WTC11 (cell line): ENCODE results near the gene WEE1. TPM values are rescaled to one million over a fixed set of nuclear protein-coding genes. Genes with fewer than 3 reads are reported as not detected.

Source experiments
- ATAC-seq: fragments of 200-7000 bp; cut with Tn5 transposase; 2 replicates; pipeline ENCODE4 v1.10.0; 2021; ENCODE audit warnings: mild to moderate bottlenecking, moderate library complexity
- CTCF ChIA-PET: fragments of 300-600 bp; sonication (Branson Sonifier 250); formaldehyde crosslinking; loops from one replicate; lab custom pipeline; 2021; ENCODE audit warnings: antibody characterized with exemption; lab: Charles Lee
- POLR2A ChIA-PET: fragments of 350-600 bp; sonication (Branson Sonifier 250); formaldehyde crosslinking; loops from one replicate; lab custom pipeline; 2021; ENCODE audit warnings: antibody characterized with exemption; lab: Charles Lee
- DNase-seq: peaks from one replicate; pipeline ENCODE4 v3.0.0; 2021; ENCODE audit warnings: low spot score
- H3K27ac Mint-ChIP-seq: 2 replicates; pipeline ENCODE4 v1.8.0; 2021; ENCODE audit warnings: mixed read lengths
- H3K27me3 Mint-ChIP-seq: 2 replicates; pipeline ENCODE4 v1.8.0; 2021; ENCODE audit warnings: low read depth, mild to moderate bottlenecking, moderate library complexity, mixed read lengths
- H3K36me3 Mint-ChIP-seq: 2 replicates; pipeline ENCODE4 v1.8.0; 2021; ENCODE audit warnings: mixed read lengths
- H3K4me1 Mint-ChIP-seq: 2 replicates; pipeline ENCODE4 v1.8.0; 2022; ENCODE audit warnings: mixed read lengths
- H3K4me3 Mint-ChIP-seq: 2 replicates; pipeline ENCODE4 v1.8.0; 2021; ENCODE audit warnings: mild to moderate bottlenecking, moderate library complexity, mixed read lengths
- H3K9me3 Mint-ChIP-seq: 2 replicates; pipeline ENCODE4 v1.8.0; 2021; ENCODE audit warnings: mixed read lengths
- ATF1 ChIP-seq: sonication (generic); formaldehyde crosslinking; IDR thresholded peaks from 2 replicates; pipeline ENCODE4 v1.8.1; 2023; ENCODE audit warnings: mild to moderate bottlenecking, moderate library complexity, missing genetic modification reagents
- E2F1 ChIP-seq: sonication (generic); formaldehyde crosslinking; IDR thresholded peaks from 2 replicates; pipeline ENCODE4 v1.8.0; 2022; ENCODE audit warnings: mild to moderate bottlenecking, missing genetic modification reagents
- ETV6 ChIP-seq: sonication (generic); formaldehyde crosslinking; IDR thresholded peaks from 2 replicates; pipeline ENCODE4 v1.8.1; 2022; ENCODE audit warnings: mild to moderate bottlenecking, missing genetic modification reagents
- FOXJ3 ChIP-seq: sonication (generic); formaldehyde crosslinking; IDR thresholded peaks from 2 replicates; pipeline ENCODE4 v1.9.0; 2021; ENCODE audit warnings: missing genetic modification reagents, mild to moderate bottlenecking, borderline replicate concordance
- GRHL2 ChIP-seq: fragments of 250-450 bp; sonication (Bioruptor Pico); IDR thresholded peaks from 2 replicates; pipeline ENCODE4 v1.8.0; 2022; ENCODE audit warnings: mild to moderate bottlenecking, moderate library complexity; ENCODE audit not compliant: insufficient replicate concordance, severe bottlenecking
- HMGXB4 ChIP-seq: sonication (generic); formaldehyde crosslinking; IDR thresholded peaks from 2 replicates; pipeline ENCODE4 v1.8.1; 2023; ENCODE audit warnings: mild to moderate bottlenecking, moderate library complexity, missing genetic modification reagents
- JUN ChIP-seq: sonication (generic); formaldehyde crosslinking; IDR thresholded peaks from 2 replicates; pipeline ENCODE4 v1.8.0; 2023; ENCODE audit warnings: mild to moderate bottlenecking, missing genetic modification reagents
- NFYB ChIP-seq: sonication (generic); formaldehyde crosslinking; conservative IDR thresholded peaks from 2 replicates; pipeline ENCODE4 v1.8.0; 2022; ENCODE audit warnings: low read depth, missing genetic modification reagents
- PRRX2 ChIP-seq: fragments of 250-450 bp; sonication (Bioruptor Pico); IDR thresholded peaks from 2 replicates; pipeline ENCODE4 v1.8.0; 2021; ENCODE audit warnings: mild to moderate bottlenecking
- SP1 ChIP-seq: sonication (generic); formaldehyde crosslinking; conservative IDR thresholded peaks from 2 replicates; pipeline ENCODE4 v1.8.1; 2022; ENCODE audit warnings: missing genetic modification reagents
- ZBTB21 ChIP-seq: sonication (generic); formaldehyde crosslinking; IDR thresholded peaks from 2 replicates; pipeline ENCODE4 v1.8.1; 2023; ENCODE audit warnings: mild to moderate bottlenecking, missing genetic modification reagents, borderline replicate concordance
- ZMAT4 ChIP-seq: fragments of 250-450 bp; sonication (Bioruptor Pico); IDR thresholded peaks from 2 replicates; pipeline ENCODE4 v1.9.0; 2021; ENCODE audit warnings: mild to moderate bottlenecking
- ZNF138 ChIP-seq: sonication (generic); formaldehyde crosslinking; conservative IDR thresholded peaks from 2 replicates; pipeline ENCODE4 v1.8.1; 2022; ENCODE audit warnings: mild to moderate bottlenecking, moderate library complexity, missing genetic modification reagents
- ZNF317 ChIP-seq: sonication (generic); formaldehyde crosslinking; IDR thresholded peaks from 2 replicates; pipeline ENCODE4 v1.8.1; 2023; ENCODE audit warnings: low read depth, mild to moderate bottlenecking, moderate library complexity, missing genetic modification reagents, borderline replicate concordance
- ZNF671 ChIP-seq: fragments of 250-450 bp; sonication (Bioruptor Pico); IDR thresholded peaks from 2 replicates; pipeline ENCODE4 v1.8.0; 2021; ENCODE audit warnings: mild to moderate bottlenecking
- total RNA-seq: library from RNA; stranded (reverse); gene quantifications from 3 replicates; pipeline ENCODE4 v1.2.3, GENCODE V29; 2021
- TF ChIP-seq, protein P1 (sequence below): fragments of 250-450 bp; sonication (Bioruptor Pico); IDR thresholded peaks from 2 replicates; pipeline ENCODE4 v1.9.0; 2021; ENCODE audit warnings: mild to moderate bottlenecking, borderline replicate concordance
- TF ChIP-seq, protein P2 (sequence below): sonication (generic); formaldehyde crosslinking; IDR thresholded peaks from 2 replicates; pipeline ENCODE4 v1.8.1; 2023; ENCODE audit warnings: mild to moderate bottlenecking, missing genetic modification reagents, moderate library complexity
- TF ChIP-seq, protein P3 (sequence below): sonication (generic); formaldehyde crosslinking; IDR thresholded peaks from 2 replicates; pipeline ENCODE4 v1.8.0; 2023; ENCODE audit warnings: missing genetic modification reagents
- TF ChIP-seq, protein P4 (sequence below): fragments of 250-450 bp; sonication (Bioruptor Pico); IDR thresholded peaks from 2 replicates; pipeline ENCODE4 v1.9.0; 2021; ENCODE audit warnings: moderate library complexity, mild to moderate bottlenecking, inconsistent platforms, borderline replicate concordance
- TF ChIP-seq, protein P5 (sequence below): sonication (generic); formaldehyde crosslinking; IDR thresholded peaks from 2 replicates; pipeline ENCODE4 v1.8.1; 2023; ENCODE audit warnings: mild to moderate bottlenecking, missing genetic modification reagents

WEE1 gene
- total RNA-seq, 1 experiment from 2014 or later, result 109 TPM

GRCh38 chr11:9577556-9577955 is 4.1 kb downstream of the WEE1 start (continued):
- TF ChIP-seq E2F1, result no peak
- no peak; the same call in 1 of the 2 replicates for TF ChIP-seq ZMAT4 (CRISPR knock-in tag)

DNA sequence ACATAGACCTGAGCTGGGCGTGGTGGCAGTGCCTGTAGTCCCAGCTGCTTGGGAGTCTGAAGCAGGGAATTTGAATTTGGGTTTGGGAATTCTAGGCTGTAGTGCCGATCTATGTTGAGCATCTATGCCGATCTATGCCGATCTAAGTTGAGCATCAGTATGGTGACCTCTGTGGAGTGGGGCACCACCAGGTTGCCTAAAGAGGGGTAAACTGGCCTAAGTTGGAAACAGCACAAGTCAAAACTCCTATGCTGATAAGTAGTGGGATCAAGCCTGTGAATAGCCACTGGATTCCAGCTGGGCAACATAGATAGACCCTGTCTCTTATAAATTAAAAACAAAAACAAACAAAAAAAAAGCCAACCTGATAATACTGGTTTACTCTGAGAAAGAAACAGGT is 7.4 kb downstream of the WEE1 start:
- H3K27ac Mint-ChIP-seq, result peak overlapping the region; percentile 44; the same call in 1 of the 2 replicates
- CTCF ChIA-PET, result no interaction called here
- H3K4me1 Mint-ChIP-seq, result peaks cover 32% of the 10 kb centered on the region
- TF ChIP-seq FOXJ3 (CRISPR knock-in tag), result no peak
- TF ChIP-seq NFYB (CRISPR knock-in tag), result no peak
- TF ChIP-seq ZNF317 (CRISPR knock-in tag), result no peak
- TF ChIP-seq, protein P1, sequence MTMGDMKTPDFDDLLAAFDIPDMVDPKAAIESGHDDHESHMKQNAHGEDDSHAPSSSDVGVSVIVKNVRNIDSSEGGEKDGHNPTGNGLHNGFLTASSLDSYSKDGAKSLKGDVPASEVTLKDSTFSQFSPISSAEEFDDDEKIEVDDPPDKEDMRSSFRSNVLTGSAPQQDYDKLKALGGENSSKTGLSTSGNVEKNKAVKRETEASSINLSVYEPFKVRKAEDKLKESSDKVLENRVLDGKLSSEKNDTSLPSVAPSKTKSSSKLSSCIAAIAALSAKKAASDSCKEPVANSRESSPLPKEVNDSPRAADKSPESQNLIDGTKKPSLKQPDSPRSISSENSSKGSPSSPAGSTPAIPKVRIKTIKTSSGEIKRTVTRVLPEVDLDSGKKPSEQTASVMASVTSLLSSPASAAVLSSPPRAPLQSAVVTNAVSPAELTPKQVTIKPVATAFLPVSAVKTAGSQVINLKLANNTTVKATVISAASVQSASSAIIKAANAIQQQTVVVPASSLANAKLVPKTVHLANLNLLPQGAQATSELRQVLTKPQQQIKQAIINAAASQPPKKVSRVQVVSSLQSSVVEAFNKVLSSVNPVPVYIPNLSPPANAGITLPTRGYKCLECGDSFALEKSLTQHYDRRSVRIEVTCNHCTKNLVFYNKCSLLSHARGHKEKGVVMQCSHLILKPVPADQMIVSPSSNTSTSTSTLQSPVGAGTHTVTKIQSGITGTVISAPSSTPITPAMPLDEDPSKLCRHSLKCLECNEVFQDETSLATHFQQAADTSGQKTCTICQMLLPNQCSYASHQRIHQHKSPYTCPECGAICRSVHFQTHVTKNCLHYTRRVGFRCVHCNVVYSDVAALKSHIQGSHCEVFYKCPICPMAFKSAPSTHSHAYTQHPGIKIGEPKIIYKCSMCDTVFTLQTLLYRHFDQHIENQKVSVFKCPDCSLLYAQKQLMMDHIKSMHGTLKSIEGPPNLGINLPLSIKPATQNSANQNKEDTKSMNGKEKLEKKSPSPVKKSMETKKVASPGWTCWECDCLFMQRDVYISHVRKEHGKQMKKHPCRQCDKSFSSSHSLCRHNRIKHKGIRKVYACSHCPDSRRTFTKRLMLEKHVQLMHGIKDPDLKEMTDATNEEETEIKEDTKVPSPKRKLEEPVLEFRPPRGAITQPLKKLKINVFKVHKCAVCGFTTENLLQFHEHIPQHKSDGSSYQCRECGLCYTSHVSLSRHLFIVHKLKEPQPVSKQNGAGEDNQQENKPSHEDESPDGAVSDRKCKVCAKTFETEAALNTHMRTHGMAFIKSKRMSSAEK, result no peak
- no peak for TF ChIP-seq ZNF671 (CRISPR knock-in tag)
- TF ChIP-seq, protein P2, sequence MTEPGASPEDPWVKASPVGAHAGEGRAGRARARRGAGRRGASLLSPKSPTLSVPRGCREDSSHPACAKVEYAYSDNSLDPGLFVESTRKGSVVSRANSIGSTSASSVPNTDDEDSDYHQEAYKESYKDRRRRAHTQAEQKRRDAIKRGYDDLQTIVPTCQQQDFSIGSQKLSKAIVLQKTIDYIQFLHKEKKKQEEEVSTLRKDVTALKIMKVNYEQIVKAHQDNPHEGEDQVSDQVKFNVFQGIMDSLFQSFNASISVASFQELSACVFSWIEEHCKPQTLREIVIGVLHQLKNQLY (CRISPR knock-in tag), result no peak
- TF ChIP-seq SP1 (CRISPR knock-in tag), result no peak
- no peak for TF ChIP-seq ZNF138 (CRISPR knock-in tag)
- no peak for TF ChIP-seq PRRX2
- no peak for TF ChIP-seq HMGXB4 (CRISPR knock-in tag)
- TF ChIP-seq, protein P3, sequence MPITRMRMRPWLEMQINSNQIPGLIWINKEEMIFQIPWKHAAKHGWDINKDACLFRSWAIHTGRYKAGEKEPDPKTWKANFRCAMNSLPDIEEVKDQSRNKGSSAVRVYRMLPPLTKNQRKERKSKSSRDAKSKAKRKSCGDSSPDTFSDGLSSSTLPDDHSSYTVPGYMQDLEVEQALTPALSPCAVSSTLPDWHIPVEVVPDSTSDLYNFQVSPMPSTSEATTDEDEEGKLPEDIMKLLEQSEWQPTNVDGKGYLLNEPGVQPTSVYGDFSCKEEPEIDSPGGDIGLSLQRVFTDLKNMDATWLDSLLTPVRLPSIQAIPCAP, result no peak
- H3K4me3 Mint-ChIP-seq, result no peak overlapping the region
- H3K27me3 Mint-ChIP-seq, result no peaks in the 10 kb centered on the region
- peak; percentile 20; the same call in 1 of the 2 replicates for ATAC-seq
- POLR2A ChIA-PET, result no interaction called here
- H3K9me3 Mint-ChIP-seq, result no peaks in the 10 kb centered on the region
- peaks cover 94% of the 10 kb centered on the region for H3K36me3 Mint-ChIP-seq
- DNase-seq, result no peak

DNA sequence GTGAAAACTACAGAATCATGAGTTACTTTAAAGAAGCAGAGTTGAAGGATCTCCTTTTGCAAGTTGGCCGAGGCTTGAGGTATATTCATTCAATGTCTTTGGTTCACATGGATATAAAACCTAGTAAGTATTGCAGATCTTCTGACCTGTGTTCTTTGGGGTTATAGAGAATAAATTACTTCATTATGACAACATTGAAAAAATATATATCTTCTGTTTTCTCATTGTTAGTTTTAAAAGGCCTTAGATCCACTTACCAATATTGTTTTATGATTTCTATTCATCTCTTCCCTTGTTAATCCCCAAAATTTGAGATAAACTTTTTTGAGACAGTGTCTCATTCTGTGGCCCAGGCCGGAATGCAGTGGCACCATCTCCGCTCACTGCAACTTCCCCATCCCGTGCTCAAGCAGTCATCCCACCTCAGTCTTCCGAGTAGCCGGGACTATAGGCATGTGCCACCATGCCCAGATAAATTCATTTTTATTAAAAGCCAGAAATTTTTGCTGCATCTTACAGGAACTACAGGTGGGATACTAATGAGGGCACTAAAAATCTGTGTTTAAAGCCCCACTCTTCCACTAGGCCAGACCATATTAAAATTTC is 8.2 kb downstream of the WEE1 start:
- Mint-ChIP-seq H3K27me3 (no peaks in the 10 kb centered on the region), H3K4me3 (no peak overlapping the region), H3K9me3 (no peaks in the 10 kb centered on the region), H3K36me3 (peaks cover 94% of the 10 kb centered on the region), H3K27ac (no peak overlapping the region; the same call in 1 of the 2 replicates), H3K4me1 (peaks cover 25% of the 10 kb centered on the region)
- ChIA-PET POLR2A (interaction anchor here (0.7 to 1.1 kb wide), 2 partner anchors 8 to 82 kb away, joined by 3 read pairs; partner anchors contain the start of gene WEE1), CTCF (no interaction called here)
- DNase-seq (no peak), ATAC-seq (no peak)
- TF ChIP-seq GRHL2 (CRISPR knock-in tag) (no peak), ZBTB21 (no peak), ATF1 (CRISPR knock-in tag) (no peak), ETV6 (no peak), JUN (no peak)
- TF ChIP-seq, protein P4, sequence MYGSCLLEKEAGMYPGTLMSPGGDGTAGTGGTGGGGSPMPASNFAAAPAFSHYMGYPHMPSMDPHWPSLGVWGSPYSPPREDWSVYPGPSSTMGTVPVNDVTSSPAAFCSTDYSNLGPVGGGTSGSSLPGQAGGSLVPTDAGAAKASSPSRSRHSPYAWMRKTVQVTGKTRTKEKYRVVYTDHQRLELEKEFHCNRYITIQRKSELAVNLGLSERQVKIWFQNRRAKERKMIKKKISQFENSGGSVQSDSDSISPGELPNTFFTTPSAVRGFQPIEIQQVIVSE (CRISPR knock-in tag), result no peak
- TF ChIP-seq, protein P5, sequence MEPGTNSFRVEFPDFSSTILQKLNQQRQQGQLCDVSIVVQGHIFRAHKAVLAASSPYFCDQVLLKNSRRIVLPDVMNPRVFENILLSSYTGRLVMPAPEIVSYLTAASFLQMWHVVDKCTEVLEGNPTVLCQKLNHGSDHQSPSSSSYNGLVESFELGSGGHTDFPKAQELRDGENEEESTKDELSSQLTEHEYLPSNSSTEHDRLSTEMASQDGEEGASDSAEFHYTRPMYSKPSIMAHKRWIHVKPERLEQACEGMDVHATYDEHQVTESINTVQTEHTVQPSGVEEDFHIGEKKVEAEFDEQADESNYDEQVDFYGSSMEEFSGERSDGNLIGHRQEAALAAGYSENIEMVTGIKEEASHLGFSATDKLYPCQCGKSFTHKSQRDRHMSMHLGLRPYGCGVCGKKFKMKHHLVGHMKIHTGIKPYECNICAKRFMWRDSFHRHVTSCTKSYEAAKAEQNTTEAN, result no peak
